ENCODE data around the gene HMX3.
A peak's percentile ranks its signal among the peaks of the same experiment; 100 is the strongest.

GRCh38 chr10:123136221-123136805 is 543 bp downstream of the HMX3 start:
- no peak for TF ChIP-seq CTCF (IDR thresholded peaks at IDR 0.05; ENCODE audit: insufficient read depth, low read depth, low read length)
- peak; percentile 79 for TF ChIP-seq EZH2 (IDR thresholded peaks at IDR 0.05; ENCODE audit: insufficient read depth, low read length)
